ENCODE results near the gene B3GAT1.

The B3GAT1 gene

GRCh38 chr11:134371436-134372185 is 40.4 kb downstream of the B3GAT1 start:
- DNase-seq (ENCODE audit: low read depth in 2 of 2) = no peak

GRCh38 chr11:134370526-134371435 is 41.3 kb downstream of the B3GAT1 start:
- DNase-seq (ENCODE audit: low read depth in 2 of 2) = no peak

- no peak for DNase-seq (ENCODE audit: low read depth in 2 of 2)
Measured at GRCh38 chr11:134369656-134370525, 42.2 kb downstream of the B3GAT1 start.

DNA sequence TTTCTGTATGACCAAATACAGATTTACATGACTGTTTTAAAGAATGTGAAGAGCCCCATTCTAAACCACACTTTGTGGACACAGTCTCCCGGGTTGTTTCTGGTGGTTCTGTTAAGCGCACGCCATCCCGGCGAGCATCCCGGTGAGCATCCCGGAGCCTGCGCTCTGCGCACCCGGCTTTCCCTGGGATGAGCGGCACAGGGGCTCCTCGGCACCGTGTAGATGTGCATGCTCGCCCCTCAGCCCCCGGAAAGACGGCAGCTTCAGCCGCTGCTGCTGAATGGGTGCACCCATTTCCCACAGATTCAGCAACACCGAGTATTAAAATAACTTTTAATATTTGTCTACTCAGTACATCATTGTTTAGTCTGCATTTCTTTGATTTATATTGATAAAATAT is 44.3 kb downstream of the B3GAT1 start:
- no peak for DNase-seq (ENCODE audit: low read depth in 2 of 2)

GRCh38 chr11:134366254-134366653 is 45.8 kb downstream of the B3GAT1 start:
- no peak for DNase-seq (ENCODE audit: low read depth in 2 of 2)

DNA sequence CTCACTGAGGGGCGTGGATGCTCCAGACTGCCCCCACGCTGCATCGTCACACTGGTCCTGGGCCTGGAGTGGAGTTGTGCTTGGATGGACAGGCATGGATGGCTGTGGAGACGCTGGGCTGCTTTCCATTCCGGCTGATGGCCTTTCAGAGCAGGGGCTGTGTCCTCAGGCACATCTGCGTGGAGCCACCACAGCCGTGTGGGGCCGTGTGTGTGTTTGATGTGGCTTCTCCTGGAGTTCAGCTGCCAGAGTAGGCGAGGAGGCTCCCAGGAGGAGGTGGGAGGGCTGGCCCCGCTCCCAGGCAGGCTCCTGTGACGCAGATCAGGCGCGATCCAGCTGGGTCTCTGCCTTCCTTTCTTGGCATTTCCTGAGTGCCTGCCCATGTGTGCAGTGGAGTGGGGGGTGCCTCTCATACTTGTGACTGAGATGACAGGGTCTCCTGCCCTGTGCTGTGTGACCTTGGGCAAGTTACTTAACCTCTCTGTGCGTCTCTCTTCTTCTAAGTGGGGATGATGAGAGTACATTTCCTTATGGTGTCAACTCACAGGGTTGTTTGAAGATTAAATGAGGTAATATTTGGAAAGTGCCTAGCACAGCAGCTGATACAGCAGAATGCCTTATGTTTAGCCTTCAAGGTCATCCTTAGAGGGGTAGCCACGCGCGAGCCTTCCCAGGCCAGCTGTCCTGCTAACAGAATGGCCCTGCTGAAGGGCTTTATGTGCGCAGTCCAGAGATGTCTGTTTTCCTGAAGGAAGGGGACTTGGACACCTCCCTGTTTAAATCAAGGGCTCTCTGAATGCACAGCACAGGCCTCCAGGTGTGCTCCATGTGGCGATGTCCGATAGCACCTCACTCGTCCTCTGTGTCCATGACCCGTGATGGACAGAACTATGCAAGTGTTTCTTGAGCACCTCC is 46.8 kb downstream of the B3GAT1 start:
- DNase-seq (ENCODE audit: low read depth in 2 of 2) = no peak

DNA sequence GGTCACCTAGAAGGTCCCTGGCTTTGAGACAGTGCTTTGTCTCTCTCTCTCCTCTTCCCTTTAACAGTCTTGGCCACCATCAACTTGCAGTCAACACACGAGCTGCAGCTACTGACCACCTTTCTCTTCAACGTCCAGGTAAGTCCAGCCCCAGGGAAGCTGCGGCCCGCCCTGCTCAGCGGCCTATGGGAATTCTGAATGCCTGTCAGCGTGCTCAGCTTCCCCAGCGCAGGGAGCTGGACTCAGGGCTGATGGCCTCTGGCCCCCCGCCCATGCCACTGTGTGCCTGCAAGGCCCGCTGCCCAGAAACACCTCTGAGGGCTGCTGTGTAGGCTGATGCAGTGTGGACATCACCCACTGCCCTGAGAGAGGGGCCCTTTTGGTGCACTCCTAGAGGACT is 47.8 kb downstream of the B3GAT1 start:
- no peak for DNase-seq (ENCODE audit: low read depth in 2 of 2)

DNA sequence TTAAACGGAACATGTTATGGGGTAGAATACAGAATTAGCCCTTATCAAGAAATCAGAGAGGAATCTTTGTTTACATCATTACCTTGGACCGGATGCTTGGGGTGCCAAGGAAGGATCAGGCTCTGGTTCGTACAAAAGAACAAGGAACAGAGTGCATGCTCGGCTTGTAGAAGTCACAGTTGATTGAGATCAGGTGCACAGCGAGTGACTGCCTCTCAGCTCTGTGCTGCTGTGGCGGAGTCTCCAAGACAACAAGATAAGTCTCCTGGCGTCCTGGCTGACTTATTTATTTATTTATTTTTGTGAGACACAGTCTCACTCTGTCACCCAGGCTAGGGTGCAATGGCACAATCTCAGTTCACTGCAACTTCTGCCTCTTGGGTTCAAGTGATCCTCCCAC is 48.5 kb downstream of the B3GAT1 start:
- DNase-seq (ENCODE audit: low read depth in 2 of 2) = no peak

- DNase-seq (ENCODE audit: low read depth in 2 of 2) = no peak
Measured at GRCh38 chr11:134363161-134363560, 48.9 kb downstream of the B3GAT1 start.

- no peak for DNase-seq (ENCODE audit: low read depth in 2 of 2)
Measured at GRCh38 chr11:134362192-134362901, 49.7 kb downstream of the B3GAT1 start.

DNA sequence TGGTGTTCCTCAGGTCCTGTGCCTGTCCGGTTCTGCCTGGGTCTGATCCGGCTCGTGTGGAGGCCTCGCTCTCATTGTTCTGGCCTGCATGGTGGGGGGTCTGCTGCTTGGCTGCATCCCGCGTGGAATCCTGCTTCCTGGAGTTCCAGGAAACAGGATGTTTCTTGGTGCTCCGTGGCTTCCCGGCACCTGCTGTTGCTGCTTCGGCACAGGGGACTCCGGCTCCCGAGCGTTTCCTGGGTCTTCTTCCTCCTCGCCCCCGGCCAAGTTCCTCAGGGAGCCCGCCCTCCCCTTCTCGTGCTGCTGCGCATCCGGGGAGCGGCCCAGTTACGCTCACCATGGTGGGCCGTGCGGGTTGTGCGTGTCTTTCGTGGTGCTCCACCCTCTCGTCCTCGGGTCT is 50.4 kb downstream of the B3GAT1 start:
- no peak for DNase-seq (ENCODE audit: low read depth in 2 of 2)

DNA sequence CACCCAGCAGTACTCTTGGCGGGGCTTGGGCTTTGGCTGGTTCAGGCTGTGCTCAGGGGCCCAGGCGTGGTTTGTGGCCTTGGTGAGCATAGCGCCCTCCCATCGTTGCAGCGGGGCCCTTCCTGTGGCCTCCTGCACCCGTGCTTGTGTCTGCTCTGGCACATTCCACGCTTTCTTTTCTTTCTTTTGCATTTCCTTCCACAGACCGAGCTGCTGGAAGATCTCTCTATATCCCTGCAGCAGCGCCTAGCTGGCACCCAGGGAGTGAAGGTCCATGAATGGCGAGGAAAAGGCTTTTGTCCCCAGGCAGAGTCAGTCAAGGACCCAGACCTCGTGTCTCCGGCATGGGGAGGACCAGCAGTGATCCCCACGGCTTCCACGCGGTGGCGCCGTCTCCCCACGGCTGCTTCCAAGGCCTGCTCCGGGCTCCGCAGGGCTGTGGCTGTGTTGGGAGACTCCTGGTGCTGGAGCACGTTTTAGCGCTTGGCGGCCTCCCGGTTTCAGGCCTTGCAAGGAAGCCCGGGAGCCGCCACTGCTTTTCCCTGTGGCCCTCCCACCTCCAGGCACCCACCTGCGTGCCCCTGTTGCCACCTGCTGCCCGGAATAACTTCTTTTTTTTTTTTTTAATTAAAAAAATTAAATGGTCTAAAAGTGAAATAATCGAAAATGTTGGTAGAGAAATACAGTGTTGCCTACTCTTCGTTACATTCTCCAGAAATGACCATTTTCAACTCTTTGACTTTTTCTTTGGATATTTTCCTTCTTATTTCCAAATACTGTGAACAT is 51.8 kb downstream of the B3GAT1 start:
- DNase-seq (ENCODE audit: low read depth in 2 of 2) = peak; percentile 37 to 51

DNA sequence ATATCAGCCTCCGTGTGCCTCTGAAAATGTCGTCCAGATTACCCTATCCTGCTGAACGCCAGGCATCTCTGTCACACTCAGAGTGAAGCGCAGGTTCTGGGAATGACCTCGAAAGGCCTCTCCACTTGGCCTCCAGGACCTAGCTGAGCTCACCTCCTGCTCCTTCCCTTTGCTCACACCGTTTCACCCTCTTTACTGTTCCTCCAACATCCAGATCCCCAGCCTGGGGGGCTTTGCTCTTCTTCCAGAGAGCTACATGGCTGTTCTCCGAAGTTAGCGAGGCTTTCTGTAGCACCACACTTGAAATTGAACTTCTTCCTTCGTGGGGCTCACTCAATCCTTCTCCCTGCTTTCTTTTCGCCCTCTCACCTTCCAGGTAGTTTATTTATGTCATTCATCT is 52.4 kb downstream of the B3GAT1 start:
- no peak for DNase-seq (ENCODE audit: low read depth in 2 of 2)

- no peak for DNase-seq (ENCODE audit: low read depth in 2 of 2)
Measured at GRCh38 chr11:134358856-134359490, 53.1 kb downstream of the B3GAT1 start.

DNA sequence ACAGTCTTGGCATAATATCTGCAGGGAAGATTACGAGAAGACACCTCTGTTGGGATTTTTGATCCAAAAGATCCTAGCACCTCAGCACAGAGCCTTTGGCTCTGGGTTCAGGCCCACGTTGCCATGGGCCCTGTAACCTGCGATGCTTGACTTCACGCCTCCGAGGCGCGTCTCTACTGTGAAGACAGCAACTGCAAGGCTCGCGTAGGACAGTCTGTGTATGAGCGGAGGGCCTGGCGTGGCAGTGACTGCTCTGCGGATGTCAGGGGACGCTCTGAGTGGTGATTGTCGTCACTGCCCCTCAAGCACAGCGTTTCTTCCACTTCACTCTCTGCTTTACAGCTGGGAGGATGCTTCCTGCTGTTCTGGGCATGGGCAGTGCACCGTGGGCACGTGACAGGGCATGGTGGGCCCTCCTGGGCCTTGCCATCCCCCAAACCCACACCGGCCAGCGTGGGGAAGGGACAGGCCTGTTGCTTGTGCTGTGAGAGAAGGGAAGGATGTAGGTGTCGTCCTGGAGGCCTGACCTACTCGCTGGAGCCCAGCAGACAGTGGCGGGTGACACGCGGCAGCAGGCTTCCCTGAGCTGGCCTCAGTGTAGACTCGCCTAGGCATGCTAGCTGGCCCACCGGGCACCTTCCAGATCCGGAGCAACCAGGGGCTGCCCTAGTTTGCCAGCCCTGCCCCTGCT is 53.7 kb downstream of the B3GAT1 start:
- DNase-seq (ENCODE audit: low read depth in 2 of 2) = no peak

DNA sequence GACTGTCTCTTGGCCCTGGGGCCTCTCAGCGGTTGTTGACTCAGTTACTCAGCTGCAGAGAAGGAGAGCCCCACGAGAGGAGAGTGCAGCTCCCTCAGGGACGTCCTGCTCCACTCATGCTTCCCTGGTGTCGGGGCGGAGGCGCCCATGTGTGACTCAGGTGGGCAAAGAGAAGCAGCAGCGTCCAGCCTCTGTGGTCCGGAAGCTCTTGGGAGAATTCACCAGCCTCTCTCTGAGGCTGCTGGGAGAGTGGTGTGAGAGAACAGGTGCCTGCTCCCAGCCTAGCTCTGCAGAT is 54.5 kb downstream of the B3GAT1 start:
- no peak for DNase-seq (ENCODE audit: low read depth in 2 of 2)

DNA sequence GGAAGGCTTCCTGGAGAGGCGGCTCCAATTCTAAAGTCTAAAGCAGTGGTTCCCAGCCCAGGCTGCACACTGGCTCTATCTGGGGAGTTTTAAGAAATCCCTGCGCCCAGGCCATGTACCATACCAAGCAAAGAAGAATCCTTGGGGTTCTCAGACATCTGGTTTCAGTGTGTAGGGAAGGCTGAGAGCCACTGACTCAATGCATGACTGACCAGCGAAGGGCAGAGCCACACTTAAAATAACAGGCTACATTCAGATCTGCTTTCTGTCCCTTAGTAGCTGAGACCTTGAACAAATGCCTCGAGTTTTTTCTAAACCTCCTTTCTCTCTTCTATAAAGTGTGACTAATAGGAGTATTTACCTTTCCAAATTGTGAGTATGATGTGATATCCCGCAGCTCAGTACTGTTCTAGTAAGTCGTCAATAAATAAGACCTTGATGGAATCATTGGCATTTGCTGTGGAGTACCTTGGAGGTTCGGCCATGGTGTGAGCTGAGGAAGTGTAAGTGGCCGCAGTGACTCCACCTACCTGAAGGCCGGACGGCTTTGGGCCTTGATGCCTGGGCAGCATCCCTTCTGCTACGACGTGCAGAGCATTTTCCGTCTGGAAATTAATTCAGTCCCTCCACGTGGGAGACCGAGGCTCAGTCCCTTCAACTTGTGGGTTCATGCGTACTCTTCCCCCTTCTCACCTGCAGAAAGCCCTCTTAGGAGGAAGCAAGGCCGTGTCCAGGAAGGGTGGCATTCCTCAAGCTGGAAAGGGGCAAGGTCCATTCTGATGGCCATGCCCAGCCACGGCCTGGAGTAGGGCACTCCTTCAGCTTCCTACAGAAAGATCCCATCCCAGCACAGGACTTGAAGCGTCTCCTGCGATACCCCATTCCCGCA is 55.1 kb downstream of the B3GAT1 start:
- no peak for DNase-seq (ENCODE audit: low read depth in 2 of 2)

- DNase-seq (ENCODE audit: low read depth in 2 of 2) = no peak
Measured at GRCh38 chr11:134355656-134356055, 56.4 kb downstream of the B3GAT1 start.

Data from stimulated activated CD8-positive, alpha-beta memory T cell treated with anti-CD3 and anti-CD28 coated beads, Interleukin-2, amount 100 ng/mL, for 1 hour (primary cell).